DOHH2 (cell line): ENCODE data around the gene ERC2.

Experiments used
- EZH2phosphoT487 ChIP-seq: fragments of 200-600 bp; sonication (generic); IDR thresholded peaks from 2 replicates; pipeline ENCODE4 v1.6.1; 2017; ENCODE audit warnings: borderline replicate concordance, mild to moderate bottlenecking, antibody characterized with exemption, low read length, moderate library complexity, mixed read lengths
- TF ChIP-seq, protein P1 (sequence below): fragments of 200-600 bp; sonication (generic); IDR thresholded peaks from one replicate; pipeline ENCODE4 v1.5.1; 2014; ENCODE audit warnings: antibody characterized with exemption, mild to moderate bottlenecking, low read depth, low read length; ENCODE audit not compliant: poor library complexity, severe bottlenecking

GRCh38 chr3:55668359-55668758 lies 799.9 kb downstream of the ERC2 start:
- TF ChIP-seq, protein P1, sequence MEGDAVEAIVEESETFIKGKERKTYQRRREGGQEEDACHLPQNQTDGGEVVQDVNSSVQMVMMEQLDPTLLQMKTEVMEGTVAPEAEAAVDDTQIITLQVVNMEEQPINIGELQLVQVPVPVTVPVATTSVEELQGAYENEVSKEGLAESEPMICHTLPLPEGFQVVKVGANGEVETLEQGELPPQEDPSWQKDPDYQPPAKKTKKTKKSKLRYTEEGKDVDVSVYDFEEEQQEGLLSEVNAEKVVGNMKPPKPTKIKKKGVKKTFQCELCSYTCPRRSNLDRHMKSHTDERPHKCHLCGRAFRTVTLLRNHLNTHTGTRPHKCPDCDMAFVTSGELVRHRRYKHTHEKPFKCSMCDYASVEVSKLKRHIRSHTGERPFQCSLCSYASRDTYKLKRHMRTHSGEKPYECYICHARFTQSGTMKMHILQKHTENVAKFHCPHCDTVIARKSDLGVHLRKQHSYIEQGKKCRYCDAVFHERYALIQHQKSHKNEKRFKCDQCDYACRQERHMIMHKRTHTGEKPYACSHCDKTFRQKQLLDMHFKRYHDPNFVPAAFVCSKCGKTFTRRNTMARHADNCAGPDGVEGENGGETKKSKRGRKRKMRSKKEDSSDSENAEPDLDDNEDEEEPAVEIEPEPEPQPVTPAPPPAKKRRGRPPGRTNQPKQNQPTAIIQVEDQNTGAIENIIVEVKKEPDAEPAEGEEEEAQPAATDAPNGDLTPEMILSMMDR, result no peak
- no peak for TF ChIP-seq EZH2phosphoT487
